HT-29 (cell line): ENCODE data around the gene ZNRF1. TPM values are rescaled to one million over a fixed set of nuclear protein-coding genes. Genes with fewer than 3 reads are reported as not detected.
"Not testable (repeated sequence)": the region's sequence is repeated elsewhere in the genome, so short reads cannot be mapped to it uniquely, and the experiment has no call there.

Source experiments
- DNase-seq: peaks from one replicate; pipeline ENCODE4 v3.0.0-alpha.2; 2015; ENCODE audit warnings: low spot score
- total RNA-seq: library from RNA; depleted of rRNA; stranded (reverse); fragments of >200 nt; shearing (Covaris generic); gene quantifications from 2 replicates; pipeline ENCODE4 v1.2.3, GENCODE V29; 2014; rRNA removed

Gene ZNRF1
- 15.5 and 17.2 TPM in 2 replicates for total RNA-seq

DNA sequence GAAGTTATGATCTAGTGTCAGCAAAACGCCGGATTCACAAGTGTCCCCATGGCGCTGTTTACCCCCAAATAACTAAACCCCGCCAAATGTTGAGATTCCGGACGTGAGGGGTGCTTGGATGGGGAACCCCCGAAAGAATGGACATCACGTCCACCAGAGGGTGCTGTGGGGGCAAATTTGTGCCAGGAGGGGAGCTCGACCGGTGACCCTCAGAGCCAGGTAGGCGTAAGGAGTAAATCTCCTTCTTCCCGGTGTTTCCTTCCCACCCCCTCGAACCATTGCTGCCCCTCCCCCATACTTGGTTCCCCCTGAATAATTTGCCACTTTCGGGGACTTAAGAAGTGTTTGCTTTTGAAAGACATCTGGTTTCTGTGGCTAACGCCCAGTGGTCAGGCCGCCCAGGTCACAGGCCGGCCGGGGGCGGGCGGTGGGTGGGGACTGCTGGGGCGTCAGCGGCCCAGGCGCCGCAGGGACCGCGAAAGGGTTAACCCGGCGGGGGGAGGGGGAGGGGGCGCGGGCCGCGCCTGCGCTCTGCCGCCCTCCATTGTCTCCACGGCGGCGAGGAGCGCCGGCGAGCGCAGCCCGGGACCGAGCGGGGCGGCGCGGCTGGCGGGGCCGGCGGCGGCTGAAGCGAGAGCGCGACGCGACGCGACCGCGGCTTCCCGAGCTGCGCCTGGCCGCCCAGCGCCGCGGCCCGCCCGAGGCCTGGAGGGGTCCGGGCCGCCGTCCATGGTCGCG lies at the start of gene ZNRF1:
Gene ZNRF1, plus strand, starts transcription at position 544 of the 738 bp plus-strand sequence. CDS start 648 bp downstream, outside the sequence.
- DNase-seq: peak; percentile 86

DNA sequence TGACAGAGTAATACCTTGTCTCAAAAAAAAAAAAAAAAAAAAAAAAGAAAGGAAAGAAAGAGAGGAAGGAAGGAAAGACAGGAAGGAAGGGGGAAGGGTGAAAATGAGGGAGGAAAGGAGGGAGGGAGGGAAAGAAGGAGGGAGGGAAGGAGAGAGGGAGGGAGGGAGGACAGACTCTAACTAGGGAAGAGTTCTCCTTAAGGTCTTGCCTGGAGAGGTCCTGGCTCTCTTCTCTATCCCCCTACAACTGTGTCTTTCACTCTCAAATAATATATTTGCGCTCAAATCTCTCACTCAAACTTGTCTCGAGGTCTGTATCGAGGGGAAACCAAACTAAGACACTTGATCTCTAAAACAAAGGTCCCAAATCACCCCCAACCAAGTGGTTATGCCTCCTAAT lies 49.5 kb upstream of the ZNRF1 start:
- DNase-seq: no peak

DNA sequence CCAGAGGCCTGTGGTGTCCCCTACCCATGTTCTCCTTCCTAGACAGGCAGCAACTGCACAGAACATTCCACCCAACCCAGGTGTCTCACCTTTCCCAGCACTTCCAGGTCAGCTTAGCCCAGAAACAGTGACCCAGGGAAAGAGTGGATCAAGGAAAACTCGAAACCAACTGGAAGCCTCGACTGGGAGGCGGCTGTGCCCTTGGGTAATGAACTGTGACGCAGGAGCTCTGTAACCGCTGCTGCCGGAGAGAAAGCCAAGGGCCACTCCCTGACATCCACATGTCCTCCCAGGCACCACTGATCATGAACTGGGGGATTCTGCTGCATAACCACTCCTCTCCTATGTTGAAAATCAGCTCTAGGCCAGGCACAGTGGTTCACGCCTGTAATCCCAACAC lies 48.3 kb upstream of the ZNRF1 start:
- DNase-seq: no peak

DNA sequence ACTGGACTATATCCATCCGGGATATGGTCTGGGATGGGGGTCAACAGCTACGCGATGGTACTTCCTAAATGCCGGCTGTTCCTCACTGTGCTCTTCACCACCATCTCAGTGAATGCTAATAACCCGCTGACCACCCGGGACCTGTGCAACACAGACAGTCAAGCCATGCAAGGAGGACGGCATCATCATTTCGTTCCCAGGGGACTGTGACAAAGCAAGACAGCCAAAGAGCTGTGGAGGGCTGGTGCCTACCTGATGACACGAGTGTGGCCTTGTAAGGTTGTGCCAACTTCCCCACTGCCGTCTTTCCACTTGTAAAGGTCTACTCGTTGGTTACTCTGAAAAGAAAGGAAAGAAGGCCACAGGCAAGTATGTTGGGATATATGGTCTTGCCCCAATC lies 47.6 kb upstream of the ZNRF1 start:
- no peak for DNase-seq

DNA sequence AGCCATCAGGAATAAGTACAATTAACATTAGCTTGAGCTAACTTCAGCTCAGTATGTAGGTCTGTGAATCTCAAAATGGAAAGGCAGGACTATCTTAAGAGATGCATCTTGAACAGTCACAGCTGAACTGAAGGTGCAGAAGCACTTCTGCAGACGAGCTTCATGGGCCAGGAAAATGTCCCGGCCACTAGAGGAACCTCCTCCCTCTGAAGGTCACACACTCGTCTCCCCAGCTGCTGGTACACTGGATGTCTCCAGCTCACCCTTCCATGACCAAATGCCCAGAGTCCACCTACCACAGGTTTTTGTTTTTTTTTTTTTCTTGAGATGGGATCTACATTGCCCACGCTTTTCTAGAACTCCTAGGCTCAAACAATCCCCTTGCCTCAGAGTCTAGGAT lies 47.1 kb upstream of the ZNRF1 start:
- no peak for DNase-seq

DNA sequence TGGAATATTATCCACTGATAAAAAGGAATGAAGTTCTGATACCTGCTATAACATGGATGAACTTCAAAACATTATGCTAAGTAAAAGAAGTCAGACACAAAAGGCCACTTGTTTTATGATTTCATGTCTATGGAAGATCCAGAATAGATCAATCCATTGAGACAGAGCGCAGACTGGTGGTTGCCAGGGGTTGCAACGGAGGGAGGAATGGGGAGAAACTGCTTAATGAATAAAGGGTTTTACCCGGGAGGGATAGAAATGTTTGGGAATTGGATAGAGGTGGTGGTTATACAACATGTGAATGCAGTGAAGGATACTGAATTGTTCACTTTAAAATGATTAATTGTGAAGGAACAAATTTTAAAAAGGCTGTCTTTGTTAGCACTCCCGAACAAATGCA lies 44.1 kb upstream of the ZNRF1 start:
- DNase-seq: no peak

DNA sequence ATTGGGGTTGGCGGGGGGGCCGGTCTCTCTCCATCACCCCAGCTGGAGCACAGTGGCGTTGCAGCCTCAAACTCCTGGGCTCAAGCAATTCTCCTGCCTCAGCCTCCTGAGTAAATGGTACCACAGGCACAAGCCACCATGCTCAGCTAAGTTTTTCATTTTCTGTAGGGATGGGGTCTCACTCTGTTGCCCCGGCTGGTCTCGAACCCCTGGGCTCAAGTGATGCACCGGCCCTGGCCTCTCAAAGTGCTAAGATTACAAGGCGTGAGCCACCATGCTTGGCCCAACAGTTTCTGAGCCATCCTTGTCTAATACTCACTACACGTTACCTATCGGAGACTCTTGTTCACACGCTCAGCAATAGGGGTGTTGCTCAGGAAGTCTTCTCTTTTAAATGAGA lies 25.5 kb upstream of the ZNRF1 start:
- no peak for DNase-seq

DNA sequence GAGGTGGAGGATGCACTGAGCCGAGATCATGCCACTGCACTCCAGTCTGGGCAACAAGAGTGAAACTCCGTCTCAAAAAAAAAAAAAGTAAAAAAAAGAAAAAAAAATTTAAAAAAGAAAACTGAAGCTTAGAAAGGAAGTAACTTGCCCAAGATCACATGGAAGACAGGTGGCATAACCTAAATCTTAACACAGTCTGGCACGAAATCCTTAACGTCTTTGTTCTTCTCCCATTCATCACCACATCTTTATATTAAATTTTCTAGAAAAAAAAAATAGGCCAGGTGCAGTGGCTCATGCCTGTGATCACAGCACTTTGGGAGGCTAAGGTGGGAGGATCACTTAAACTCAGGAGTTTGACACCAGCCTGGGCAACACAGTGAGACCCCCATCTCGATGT lies 23.2 kb upstream of the ZNRF1 start:
- DNase-seq: no peak

DNA sequence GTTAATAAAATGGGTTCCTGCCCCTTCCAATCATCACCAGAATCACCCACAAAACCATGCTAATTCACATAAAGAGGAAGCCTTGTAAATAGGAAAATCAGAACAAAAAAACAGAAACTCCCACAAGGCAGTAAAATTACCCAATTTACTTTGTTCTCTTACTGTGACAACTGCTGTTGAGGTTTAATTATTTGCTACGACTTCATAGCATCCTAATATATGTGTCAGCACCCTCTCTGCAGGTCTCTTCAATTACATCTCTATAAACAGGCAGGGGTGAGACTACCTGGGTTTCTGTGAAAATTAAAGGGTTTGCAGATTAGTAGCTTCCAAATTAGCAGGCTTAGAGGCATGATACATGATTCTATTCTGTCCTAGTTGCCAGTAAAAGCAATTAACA lies 16.6 kb upstream of the ZNRF1 start:
- DNase-seq: no peak

DNA sequence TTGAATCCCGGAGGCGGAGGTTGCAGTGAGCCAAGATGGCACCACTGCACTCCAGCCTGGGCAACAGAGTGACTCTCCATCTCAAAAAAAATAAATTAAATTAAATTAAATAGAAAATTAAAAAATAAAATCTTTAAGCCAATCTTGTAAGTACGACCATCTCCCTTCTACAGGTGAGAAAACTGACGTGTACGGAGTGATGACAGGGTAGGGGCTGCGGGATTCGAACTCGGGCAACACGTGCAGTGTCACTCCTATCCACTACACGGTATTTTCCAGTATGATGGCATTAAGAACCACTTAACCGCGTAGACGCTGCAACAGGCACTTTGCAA lies 14.7 kb upstream of the ZNRF1 start:
- DNase-seq: no peak

DNA sequence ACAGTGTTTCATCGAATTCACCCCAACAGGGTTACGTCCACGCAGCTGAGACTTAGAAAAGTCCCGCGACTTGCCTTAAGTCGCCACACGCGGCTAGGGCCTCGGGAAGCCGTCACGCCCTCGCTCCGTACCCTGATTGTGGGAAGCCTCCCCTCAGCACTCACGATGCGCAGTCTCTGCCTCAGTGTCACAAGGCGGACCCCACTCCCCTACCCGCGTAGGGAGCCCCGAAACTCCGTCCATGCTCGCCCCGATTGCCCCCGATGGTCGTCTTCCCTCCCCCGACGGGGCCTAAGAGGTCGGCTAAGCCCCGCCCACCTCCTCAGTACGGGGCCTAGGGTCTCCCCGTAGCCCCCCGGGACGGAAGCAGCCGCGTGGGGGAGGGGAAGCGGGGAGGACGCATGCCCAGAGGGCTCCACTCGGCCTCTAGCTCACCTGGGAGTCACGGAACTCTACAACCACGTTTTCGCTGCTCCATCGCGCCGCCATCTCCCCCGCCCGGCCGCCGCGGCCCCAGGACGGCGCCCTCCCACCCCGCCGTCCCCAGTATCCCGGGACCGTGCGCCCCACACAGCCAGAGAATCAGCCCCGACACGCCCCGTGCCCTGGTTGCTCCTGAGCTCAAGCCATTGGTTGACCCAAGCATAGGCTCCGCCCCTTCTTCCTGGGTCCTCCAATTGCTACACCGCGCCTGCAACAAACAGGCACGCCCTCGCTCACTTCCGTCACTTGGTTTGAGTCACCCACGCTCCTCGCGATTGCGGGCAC lies 14.1 kb upstream of the ZNRF1 start, which contains the start of gene WDR59:
Gene WDR59, minus strand, starts transcription at position 595 of the 768 bp plus-strand sequence. Its CDS starts 106 bp downstream, at position 489.
- DNase-seq: peak; percentile 99

DNA sequence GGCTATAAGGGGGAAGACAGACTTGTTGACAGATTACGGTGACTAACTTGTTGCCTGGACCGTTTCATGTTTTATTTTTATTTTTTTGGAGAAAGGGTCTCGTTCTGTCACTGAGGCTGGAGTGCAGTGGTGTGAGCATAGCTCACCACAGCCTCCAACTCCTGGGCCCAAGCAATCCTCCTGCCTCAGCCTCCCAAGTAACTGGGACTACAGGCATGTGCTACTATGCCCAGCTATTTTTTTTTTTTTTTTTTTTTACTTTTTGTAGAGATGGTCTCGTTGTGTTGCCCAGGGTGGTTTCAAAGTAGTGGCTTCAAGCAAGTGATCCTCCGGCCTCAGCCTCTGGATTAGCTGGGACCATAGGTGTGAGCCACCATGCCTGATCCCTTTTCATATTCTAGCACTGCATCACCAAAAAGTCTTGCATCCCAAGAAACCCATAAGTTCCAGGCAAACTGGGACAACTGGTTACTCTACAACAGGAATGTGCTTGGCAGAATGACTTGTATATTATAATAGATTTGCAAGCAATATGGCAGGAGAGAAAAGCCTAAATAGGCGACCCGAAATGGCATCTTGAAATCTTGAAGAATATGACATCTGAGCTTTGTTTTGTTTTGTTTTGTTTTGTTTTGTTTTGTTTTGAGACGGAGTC lies 11.7 kb upstream of the ZNRF1 start:
- DNase-seq: no peak

DNA sequence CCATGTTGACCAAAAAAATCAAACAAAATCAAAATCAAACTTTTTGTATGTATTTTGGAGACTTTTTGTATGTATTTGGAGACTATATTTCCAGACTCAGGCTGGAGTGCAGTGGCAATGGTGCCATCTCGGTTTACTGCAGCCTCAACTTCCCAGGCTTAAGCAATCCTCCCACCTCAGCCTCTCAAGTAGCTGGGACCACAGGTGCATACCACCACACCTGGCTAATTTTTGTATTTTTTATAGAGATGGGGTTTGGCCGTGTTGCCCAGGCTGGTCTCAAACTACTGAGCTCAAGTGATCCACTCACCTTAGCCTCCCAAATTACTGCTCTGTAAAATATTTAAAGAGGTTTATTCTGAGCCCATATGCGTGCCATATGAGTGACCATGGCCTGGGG lies 9.0 kb upstream of the ZNRF1 start:
- not testable (repeated sequence) for DNase-seq

DNA sequence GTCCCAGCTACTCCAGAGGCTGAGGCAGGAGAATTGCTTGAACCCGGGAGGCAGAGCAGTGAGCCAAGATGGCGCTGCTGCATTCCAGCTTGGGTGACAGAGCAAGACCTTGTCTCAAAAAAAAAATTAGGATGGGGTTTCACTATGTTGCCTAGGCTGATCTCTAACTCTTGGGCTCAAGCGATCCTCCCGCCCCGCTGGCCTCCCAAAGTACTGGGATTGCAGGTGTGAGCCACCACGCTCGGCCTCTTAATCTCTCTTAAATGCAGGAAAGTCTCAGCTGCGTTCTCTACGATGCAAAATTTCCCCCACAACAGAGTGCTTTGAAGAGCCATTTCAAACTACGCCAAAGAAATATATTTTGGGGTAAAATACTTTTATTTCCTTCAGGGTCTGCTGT lies 8.0 kb upstream of the ZNRF1 start:
- no peak for DNase-seq

DNA sequence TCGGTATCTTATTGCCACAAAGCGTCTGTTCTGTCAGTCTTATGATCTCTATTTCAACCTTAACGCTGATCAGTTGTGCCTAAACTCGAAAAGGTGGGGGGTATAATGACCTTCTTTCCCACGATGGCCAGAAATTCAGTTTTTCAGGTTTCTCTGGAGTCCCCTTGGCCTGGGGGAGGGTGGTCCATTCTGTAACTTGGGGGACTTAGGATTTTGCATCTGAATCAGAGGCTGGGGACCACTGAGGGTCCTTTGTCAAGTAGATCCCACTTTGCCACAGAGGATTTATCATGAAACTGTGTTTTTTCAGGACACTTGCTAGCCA lies 7.6 kb upstream of the ZNRF1 start:
- no peak for DNase-seq

DNA sequence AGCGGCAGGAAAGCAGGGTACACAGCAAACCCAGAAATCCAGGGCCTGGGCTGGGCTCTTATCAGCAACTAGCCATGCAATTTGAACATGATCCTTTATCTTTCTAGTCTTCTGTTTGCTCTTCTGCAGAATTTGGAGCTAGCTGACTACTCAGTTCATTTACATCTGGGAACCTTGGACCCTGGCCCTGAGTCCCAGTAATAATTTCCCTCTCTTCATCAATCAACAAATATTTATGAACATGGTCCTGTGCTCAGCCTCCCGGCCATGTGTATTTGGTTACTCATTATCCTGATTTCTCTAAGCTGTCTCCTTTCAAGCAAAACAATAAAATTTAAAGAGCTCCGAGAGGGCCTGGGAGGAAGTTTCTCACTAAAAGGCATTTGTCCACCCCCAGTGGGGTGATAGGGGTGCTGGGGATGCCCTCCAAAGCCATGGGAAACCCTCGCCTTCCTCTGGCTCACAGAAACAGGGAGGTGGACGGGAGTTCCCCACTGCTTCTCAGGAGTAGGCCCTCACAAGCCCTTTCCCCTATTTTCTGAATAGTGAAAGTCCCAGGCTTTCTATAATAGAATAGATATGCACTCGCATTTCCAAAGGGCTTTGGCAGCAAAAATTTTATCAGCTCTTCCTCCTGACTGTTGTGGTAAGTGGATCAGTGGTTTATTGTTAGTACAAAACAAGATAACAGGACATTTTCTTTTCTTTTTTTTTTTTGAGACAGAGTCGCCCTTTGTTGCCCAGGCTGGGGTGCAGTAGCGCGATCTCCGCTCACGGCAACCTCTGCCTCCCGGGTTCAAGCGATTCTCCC lies 7.0 kb upstream of the ZNRF1 start:
- no peak for DNase-seq

DNA sequence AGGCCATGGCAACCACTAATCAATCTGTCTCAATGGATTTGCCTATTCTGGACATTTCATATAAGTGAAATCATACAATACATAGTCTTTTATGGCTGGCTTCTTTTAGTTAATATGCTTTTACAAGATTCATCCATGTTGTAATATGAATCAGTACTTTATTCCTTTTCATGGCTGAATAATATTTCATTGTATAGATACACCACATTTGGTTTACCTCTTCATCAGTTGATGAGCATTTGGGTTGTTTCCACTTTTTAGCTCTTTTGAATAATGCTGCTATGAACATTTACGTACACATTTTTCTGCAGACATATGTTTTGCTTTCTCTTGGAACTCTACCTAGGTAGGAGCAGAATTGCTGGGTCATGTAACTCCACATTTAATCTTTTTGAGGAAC lies 2.8 kb upstream of the ZNRF1 start:
- no peak for DNase-seq

DNA sequence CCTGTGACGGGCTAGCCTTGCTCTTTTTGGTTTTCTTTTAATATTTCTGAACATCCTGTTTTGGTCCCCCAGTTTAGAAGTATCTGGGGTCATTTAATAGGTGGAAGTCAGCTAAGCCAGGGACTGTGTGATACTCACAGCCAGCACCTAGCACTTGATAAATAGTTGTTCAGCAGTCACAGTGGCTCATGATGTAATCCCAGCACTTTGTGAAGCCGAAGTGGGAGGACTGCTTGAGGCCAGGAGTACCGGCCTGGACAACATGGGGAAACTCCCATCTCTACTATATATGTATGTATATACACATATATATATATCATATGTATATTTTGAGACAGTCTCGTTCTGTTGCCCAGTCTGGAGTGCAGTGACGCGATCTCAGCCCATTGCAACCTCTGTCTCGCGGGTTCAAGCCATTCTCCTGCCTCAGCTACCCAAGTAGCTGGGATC lies 1.8 kb upstream of the ZNRF1 start:
- DNase-seq: no peak

DNA sequence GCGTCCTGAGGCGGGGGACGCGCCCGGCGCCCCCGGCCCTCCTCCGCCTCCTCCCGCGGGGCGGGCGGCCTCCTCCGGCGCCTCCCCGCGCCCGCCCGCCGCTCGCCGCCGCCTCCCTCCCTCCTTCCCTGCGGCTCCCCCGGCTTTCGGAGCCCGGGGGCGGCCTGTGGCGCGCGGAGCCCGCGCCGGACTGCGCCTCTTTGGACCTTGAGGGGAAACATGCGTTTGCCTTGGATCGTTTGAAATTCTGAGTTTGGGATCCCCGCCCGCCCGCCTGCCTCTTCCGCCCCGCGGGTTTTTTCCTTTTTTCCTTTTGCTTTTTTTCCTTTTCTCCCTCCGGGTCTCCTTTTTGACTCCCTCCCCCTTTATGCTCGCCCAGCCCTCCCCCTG lies 390 bp downstream of the ZNRF1 start:
- no peak for DNase-seq

DNA sequence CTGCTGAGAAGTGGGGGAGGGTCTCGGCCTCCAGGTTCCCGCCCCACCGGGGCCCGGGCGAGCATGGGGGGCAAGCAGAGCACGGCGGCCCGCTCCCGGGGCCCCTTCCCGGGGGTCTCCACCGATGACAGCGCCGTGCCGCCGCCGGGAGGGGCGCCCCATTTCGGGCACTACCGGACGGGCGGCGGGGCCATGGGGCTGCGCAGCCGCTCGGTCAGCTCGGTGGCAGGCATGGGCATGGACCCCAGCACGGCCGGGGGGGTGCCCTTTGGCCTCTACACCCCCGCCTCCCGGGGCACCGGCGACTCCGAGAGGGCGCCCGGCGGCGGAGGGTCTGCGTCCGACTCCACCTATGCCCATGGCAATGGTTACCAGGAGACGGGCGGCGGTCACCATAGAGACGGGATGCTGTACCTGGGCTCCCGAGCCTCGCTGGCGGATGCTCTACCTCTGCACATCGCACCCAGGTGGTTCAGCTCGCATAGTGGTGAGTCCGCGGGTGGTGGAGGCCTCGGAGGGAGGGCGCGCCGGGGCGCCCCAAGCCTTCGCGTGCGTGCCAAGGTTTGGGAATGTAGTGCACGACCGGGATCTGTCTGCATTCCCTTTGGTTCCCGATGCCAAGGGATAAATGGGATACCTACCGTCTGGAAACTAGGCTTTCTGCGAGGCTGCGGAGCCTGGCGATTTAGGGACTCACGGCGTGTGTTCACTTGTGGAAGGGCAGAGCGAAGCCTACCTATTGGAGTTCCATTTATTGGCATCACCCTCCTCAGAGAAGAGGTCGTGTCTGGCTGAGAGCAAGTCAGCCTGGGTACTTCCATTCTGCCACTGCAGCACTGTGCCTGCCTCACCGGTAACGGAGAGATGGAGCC lies 1.0 kb downstream of the ZNRF1 start:
- no peak for DNase-seq
